Non-pigmented ciliary epithelial cell (primary cell): ENCODE results near the gene HOXB6.

Experiments
- DNase-seq: peaks from one replicate; pipeline ENCODE4 v3.0.0-alpha.2; 2010; ENCODE audit warnings: low read depth

HOXB6 gene

DNA sequence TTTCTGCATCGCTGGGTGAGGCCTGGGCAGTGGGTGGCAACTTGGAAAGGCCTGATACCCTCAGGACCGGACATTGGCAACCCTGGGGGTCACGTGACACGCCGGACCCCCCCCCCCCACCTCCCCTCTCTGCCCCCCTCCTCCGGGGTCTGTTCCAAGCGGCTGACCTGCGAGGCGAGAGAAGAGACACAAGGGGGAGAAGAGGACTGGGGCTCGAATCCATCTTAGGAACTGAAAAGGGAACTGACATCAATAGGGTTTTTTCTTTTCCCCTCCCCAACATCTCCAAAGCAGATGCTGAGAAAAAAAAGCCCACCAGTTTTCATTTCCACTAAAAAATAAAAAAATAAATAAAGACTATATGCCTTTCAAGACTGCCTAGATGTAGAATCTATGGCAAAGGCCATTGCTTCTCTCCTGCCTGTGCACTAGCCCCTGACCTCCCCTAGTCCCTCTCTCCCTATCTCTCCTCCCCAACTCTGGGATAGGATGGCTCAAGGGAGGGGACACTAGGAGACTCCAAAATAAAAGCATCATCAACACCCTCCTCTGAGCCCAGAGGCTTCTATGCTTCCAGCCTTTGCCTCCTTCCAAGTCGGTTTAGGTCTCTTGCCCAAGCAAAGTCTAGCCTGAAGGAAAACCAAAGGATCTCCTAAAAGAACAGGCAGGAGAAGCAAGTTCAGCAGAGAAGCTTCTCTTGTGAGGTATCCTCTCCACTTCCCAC lies 52.2 kb downstream of the HOXB6 start:
- no peak for DNase-seq

- DNase-seq = no peak
Measured at GRCh38 chr17:48551596-48552465, 53.0 kb downstream of the HOXB6 start.

GRCh38 chr17:48551214-48551555 lies 53.6 kb downstream of the HOXB6 start:
- no peak for DNase-seq

DNA sequence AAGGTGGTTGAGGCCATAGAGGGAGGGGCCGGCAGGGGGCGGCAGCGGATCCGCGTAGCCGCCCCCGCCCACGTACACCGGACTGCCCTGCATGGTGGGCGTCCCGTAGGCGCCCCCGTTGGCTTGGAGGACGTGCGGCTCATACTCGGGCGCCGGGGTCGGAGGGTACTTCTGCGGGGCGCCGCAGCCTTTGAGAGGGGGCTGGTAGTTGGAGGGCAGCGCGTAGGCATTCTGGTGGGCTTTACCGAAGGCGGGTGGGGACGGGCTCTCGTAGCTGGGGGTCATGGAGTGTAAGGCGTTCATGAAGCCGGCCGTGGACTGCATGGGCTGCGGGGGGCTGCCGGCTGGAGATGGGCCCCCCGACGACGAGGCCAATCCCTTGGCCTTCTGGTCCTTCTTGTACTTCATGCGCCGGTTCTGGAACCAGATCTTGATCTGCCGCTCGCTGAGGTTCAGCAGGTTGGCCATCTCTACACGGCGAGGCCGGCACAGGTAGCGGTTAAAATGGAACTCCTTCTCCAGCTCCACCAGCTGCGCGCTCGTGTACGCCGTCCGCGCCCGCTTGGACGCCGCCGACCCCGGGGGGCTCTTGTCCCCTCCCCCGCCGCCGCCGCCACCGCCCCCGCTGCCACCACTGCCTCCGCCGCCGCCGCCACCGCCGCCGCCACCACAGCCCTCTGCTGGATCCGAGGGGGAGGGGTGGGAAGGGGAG lies 54.1 kb downstream of the HOXB6 start:
- no peak for DNase-seq

DNA sequence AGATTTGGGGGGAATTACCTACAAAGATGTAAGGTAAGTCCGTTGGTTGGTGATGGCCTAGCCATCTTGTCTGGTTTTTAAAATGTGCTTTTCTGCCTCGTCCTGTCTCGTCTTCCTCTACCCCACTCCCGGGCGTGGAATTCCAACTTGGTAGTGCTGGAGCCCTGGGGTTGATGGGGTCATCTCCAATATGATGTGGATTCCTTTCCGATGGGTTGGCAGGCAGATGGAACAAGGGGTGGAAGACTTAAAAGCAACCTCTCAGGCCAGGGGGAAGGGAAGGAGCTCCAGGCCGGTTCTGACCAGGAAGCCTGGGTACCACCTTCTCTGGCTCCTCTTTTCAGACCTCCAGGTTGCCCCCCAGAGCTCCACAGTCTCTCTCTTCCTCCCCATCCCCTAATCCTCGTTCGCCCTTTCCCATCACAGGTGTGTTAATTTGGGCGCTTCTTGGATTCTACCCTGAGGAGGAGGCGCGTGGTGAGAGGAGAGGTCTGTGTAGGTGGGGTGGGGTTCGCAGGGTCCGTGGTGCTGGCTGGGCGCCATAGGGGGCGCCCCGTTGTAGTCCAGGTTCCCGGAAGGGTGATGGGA lies 54.8 kb downstream of the HOXB6 start:
- DNase-seq = no peak

DNA sequence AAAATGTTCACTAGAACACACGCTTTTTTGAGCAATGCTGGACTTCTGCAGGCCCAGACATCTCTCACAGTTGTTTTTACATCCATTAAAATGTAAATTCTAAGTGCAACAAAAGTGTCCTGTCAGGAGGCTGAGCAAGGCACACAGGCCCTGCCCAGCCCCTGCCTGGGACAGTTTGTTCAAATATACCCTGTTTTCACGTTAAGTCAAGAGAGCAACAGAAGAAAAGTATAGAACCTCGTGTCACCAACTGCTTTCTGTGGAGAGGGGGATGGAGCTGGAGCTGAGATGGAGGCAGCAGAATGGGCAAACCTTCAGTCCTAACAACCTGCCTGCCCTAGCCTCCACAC lies 55.5 kb downstream of the HOXB6 start:
- DNase-seq = no peak

DNA sequence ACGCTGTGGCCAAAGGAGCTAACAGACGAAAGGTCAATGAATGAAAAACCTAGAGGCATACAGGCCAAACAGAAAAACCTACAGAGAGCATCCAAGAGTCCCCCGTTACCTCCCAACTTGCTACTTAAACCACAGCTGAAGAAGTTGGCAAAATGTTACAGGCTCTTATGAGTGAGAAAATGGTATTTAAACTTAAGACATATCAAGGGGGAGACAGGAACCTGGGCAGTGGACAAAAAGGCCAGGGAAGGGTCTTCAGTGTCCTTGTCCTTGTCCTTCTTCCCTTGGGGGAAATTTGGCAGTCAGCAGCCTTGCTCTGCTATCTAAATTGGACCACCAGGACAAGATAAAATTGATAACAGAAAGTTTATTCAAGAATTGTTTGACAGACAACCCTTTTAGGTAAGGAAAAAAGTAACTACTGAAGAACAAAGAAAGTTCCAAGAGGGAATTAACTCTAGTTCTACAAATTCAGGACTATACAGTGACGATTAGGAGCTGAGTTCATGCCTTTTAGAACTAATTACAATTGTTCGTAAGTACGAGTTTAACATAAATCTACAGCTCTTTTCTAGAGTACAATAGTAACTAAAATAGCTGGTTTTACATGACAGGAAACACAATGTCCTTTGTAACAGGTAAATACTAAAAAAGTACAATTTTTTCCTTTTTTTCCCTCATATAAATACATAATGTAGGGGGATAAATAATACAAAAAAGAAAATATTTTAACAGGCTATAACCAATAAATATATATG lies 56.1 kb downstream of the HOXB6 start:
- DNase-seq = no peak

DNA sequence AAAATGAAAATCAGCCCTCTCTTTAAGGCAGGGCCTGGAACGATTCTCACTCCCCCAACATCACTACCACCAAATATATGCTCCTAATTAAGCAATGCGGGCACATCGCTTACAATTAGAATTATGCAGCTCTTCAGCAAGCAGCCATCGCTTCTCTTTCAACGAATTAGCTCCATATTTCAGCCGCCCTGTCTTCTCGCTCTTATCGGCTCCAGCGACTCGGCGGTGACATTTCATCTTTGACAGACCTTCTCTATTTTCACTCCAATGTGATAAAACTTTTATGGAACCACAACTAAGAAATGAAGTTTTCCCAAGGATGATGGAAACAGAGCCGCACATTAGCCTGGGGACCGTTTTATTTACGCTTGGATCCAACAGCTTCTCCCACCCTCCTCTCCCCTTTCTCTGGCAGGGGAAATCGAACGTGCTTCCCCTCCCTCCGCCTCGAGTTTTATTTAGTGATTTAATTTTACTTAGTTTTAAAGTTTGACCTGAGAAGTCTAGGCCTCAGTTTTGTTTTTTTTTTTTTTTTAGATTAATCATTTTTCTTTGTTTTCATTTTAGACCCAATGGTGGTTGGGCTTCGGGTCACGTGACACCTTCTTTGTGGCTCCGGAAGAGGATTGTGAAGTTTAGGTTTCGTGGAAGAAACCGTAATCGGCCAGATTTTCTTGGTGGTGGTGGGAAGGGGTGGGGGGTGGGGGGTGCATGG lies 56.8 kb downstream of the HOXB6 start:
- no peak for DNase-seq

DNA sequence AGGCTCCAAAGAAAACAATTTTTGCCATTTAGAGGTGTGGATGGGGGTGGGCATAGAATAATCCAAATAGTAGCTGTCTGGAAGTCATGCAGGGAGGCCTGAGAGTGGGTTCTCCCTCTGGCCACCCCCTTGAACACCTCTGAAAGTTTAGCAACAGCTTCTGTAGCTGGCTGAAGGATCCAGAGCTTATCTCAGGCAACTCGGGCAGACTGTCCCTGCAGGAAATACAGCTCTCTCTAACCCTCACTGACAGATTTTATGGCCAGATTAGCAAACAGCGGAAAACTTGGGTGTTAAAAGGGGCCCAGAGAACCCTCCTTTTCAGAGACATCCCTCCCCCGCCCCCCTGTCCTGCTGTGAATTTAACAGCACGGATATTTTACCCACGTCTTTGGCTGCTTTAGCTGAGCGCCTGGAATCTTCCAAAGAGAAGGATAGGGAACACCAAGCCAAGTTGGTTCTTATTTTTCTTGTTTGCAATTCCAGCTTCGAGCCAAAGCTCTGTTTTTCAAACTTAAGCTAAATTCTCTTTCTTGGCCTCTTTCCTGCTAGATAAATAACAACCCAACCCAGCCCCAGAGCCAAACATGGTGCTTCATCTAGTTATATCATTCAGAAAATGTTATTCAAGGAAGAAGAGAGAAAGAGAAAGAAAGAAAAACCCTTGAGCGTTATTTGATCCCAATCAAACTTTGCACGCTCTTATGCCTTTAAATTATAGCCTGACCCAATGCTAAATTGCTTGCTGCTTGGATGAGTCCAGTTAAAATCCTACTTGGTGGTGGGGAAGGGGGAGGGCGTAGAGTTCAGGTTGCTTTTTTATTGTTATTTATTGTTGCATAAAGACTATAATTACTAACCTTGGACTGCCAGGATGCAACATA lies 57.6 kb downstream of the HOXB6 start:
- DNase-seq = no peak

DNA sequence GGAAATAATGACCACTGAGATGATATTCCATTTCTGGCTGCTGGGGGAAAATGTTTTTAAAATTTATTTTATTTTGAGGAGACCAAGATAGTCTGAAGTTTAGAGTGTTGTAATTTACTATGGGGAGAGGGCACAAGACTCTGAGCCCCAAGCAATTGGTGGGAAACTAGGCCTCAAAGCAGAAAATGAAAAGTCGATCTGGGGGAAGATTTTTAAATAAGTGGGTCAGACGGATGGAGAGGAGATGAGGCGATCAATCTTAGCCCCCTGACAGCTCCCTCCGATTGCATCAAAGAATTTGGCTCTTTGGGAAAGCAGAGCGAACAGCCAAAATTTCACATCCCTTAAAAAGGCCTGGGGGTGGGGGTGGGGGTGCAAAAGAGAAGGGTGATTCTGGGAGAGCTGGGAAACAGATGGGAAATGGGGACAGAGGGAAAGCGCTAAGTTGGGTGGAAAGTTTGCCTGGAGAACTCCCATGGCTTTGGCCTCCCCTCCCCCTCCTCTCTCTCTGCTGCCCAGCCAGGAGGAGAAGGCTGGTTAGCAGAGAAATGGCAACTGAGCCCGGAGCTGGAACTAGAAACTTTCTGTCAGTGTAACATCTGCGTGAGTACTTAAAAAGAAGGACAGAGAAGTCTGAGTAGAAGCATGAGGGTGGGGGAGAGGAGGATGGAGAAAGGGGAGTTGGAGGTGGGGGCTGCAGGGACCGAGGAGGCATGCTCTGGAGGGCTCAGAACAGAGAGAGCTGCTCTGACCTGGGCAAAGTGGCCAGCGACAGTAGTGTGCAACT lies 58.5 kb downstream of the HOXB6 start:
- no peak for DNase-seq
